Kidney (tissue), 14 donors: ENCODE measurements around the gene GREB1. TPM values are rescaled to one million over a fixed set of nuclear protein-coding genes. Genes with fewer than 3 reads are reported as not detected.

ENCODE experiments used
- DNase-seq, 5 donors: peaks; one replicate each; pipeline ENCODE4 v3.0.0-alpha.2; 2013 to 2020
- FAIRE-seq: peaks from 2 replicates; lab custom pipeline; 2012; peaks lifted over from hg19 to GRCh38; lab: Jason Lieb, UNC
- H3K27ac ChIP-seq, 2 donors: one replicate each; pipeline ENCODE4 v1.7.0; 2013; ENCODE audit warnings: low read depth in 2 of 2, low read length in 2 of 2, inconsistent platforms in 1 of 2
- H3K27me3 ChIP-seq: one replicate; pipeline ENCODE4 v1.7.1; 2013; ENCODE audit warnings: low read length, inconsistent platforms; ENCODE audit not compliant: control insufficient read depth, insufficient read depth
- H3K36me3 ChIP-seq, 3 donors: one replicate each; pipeline versions ENCODE4 v1.7.0 to v1.7.1; 2013; ENCODE audit warnings: low read length in 3 of 3, control low read depth in 1 of 3, inconsistent platforms in 1 of 3; ENCODE audit not compliant: insufficient read depth in 3 of 3, control insufficient read depth in 2 of 3
- H3K4me1 ChIP-seq, 3 donors: one replicate each; pipeline versions ENCODE4 v1.7.0 to v1.7.1; 2013; ENCODE audit warnings: low read length in 3 of 3, inconsistent platforms in 1 of 3, low read depth in 1 of 3; ENCODE audit not compliant: control insufficient read depth in 2 of 3, insufficient read depth in 2 of 3
- H3K4me3 ChIP-seq, 3 donors: one replicate each; pipeline versions ENCODE4 v1.7.0 to v1.8.1; 2013; ENCODE audit warnings: low read length in 3 of 3, control low read depth in 1 of 3, inconsistent platforms in 1 of 3
- H3K9ac ChIP-seq, 3 donors: one replicate each; pipeline versions ENCODE4 v1.7.0 to v1.7.1; 2013; ENCODE audit warnings: low read length in 3 of 3, control low read depth in 1 of 3, inconsistent platforms in 1 of 3
- H3K9me3 ChIP-seq, 3 donors: one replicate each; pipeline versions ENCODE4 v1.7.0 to v1.7.1; 2013; ENCODE audit warnings: low read length in 3 of 3, control low read depth in 1 of 3, inconsistent platforms in 1 of 3; ENCODE audit not compliant: control insufficient read depth in 2 of 3, insufficient read depth in 1 of 3
- CTCF ChIP-seq: IDR thresholded peaks from 3 replicates; pipeline ENCODE4 v1.5.1; 2012; ENCODE audit warnings: mild to moderate bottlenecking, moderate library complexity, borderline replicate concordance; ENCODE audit not compliant: insufficient read depth; ENCODE audit errors: extremely low read depth
- intact Hi-C: fragments of 100-400 bp; cut with DNase I; formaldehyde crosslinking; loops from one replicate; pipeline ENCODE4 v1.11.1; 2022
- polyA plus RNA-seq: library from polyadenylated mRNA; stranded (reverse); fragments of 350-450 nt; fragmentation: Illumina TruSeq; extraction: RNeasy Lipid Tissue Mini Kit (QIAGEN cat#74804); gene quantifications from one replicate; pipeline ENCODE4 v1.2.3, GENCODE V29; 2014; ENCODE audit warnings: low read depth, low replicate concordance; ENCODE audit not compliant: insufficient read depth
- total RNA-seq: library from RNA; stranded (reverse); fragmentation: NEBNext Ultra II Directional; extraction: Animal tissue kit (Norgen Biotek cat#: 25700); gene quantifications from one replicate; pipeline ENCODE4 v1.2.1, GENCODE V29; 2021
- donor health status: control.
- donor health status: control.
- donor health status: control.
- donor health status: control.
- donor health status: control.
- donor health status: DM: yes; HTN: yes; CAD: no.
- donor health status: Normal renal cell carcinoma (clear cell type).

GREB1 gene
- total and polyA plus RNA-seq, 2 donors from 2014 or later = 0.98 to 1.8 TPM

- no peak for TF ChIP-seq CTCF
- H3K9ac ChIP-seq = no peak overlapping the region
- no peak for DNase-seq
Observed at GRCh38 chr2:11580697-11581096, 46.9 kb downstream of the GREB1 start.

GRCh38 chr2:11581124-11581796 lies 47.4 kb downstream of the GREB1 start:
- no peaks in the 10 kb centered on the region for H3K4me1 ChIP-seq
- FAIRE-seq (no peak), DNase-seq (no peak)
- intact Hi-C loops = loop anchor here (5.0 kb wide), 1 partner anchor 99 kb away; no protein-coding TSS in a partner anchor
- no peaks in the 10 kb centered on the region for H3K27me3 ChIP-seq
- no peak for TF ChIP-seq CTCF
- H3K9ac ChIP-seq = no peak overlapping the region
- H3K27ac ChIP-seq = no peak overlapping the region
- no peaks in the 10 kb centered on the region for H3K9me3 ChIP-seq
- H3K4me3 ChIP-seq = no peak overlapping the region
- no peaks in the 10 kb centered on the region for H3K36me3 ChIP-seq

More at GRCh38 chr2:11580697-11581096, 46.9 kb downstream of the GREB1 start:
- Histone ChIP-seq H3K36me3 (no peaks in the 10 kb centered on the region), H3K27me3 (no peaks in the 10 kb centered on the region), H3K27ac (no peak overlapping the region), H3K4me1 (no peaks in the 10 kb centered on the region), H3K9me3 (no peaks in the 10 kb centered on the region), H3K4me3 (no peak overlapping the region)
- intact Hi-C loops = loop anchor here (5.0 kb wide), 1 partner anchor 98 kb away; no protein-coding TSS in a partner anchor
- FAIRE-seq = no peak

- Histone ChIP-seq H3K4me3 (no peak overlapping the region), H3K36me3 (no peaks in the 10 kb centered on the region), H3K4me1 (no peaks in the 10 kb centered on the region), H3K9me3 (no peaks in the 10 kb centered on the region), H3K27me3 (no peaks in the 10 kb centered on the region), H3K27ac (no peak overlapping the region), H3K9ac (no peak overlapping the region)
- intact Hi-C loops = loop anchor here (5.0 kb wide), 1 partner anchor 100 kb away; no protein-coding TSS in a partner anchor
- TF ChIP-seq CTCF = no peak
- DNase-seq (no peak), FAIRE-seq (no peak)
Observed at GRCh38 chr2:11581797-11582611, 48.2 kb downstream of the GREB1 start.
